DMS 273 (cell line): ENCODE measurements around the gene LTBP2.

Experiments used
- DNase-seq: peaks from one replicate; lab custom pipeline; 2025; ENCODE audit not compliant: unreplicated experiment; lab: John Stamatoyannopoulos, UW

Gene LTBP2

DNA sequence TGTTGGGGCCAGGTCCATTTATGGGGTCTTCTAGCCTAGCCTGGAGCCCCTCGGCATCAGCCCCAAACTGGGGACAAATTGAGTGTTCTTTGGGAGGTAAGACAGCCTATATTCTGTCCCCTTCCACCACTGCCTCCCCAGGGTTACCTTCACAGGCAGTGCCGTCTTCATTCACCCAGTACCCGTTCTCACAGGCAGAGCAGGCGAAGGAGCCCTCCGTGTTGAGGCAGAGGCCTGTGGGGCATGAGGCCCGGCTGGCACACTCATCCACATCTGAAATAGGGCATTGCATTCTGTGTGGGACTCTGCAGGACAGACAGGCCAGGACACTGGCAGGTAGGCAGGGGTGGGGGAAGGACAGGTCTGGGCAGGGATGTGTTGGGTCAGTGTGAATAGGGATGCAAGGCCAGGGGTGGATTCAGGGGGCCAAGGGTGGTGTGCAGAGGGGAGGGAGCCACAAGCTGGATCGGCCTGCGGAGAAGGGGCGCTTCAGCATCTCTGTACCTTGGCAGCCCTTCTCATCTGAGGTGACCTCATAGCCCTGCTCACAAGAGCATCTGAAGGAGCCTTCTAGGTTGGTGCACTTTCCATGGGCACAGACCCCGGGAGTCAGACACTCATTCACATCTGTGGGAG, 102.3 kb downstream of the LTBP2 start:
- DNase-seq = no peak

DNA sequence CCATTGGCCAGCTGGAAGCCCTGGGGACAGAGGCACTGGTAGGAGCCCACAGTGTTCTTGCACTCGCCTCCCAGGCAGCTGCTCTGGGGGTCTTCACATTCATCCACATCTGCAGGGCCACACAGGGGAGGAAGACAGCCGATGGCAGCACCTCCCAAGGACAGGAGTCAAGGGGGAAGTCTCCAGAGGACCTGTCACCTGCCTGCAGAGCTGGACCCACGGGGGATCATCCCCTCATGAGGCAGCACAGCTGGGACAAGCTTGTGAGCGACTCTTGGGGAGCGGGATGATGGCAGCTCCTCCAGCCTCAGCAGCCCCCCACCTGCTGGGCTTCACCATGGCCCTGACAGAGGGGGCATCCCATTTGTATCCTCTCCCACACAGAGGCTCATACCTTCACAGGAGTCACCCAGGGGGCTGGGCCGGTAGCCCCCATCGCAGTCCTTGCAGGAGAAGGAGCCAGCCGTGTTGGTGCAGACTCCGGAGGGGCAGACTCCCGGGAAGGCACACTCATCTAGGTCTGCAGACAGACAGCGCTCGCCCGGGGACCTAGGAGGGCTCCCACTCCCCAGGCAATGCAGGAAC, 103.1 kb downstream of the LTBP2 start:
- DNase-seq = no peak

DNA sequence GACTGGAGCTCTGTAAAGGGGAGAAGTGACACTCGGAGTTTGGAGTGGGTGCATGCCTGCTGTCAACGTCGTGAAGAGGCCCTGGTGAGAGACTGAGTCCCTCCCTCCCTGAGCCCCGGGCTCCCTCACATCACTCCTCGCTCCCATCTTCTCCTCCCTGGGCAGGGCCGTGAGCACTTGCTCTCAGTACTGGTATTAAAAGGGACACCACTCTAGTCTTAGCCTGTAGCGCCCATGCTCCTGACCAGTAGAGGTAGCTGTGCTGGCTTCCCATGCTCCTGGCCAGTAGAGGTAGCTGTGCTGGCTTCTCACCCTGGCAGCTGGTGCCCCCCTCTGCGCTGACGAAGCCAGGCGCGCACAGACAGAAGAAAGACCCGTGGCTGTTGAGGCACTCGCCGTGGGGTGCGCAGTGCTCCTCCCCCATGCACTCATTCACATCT, 103.7 kb downstream of the LTBP2 start:
- DNase-seq = peak; percentile 65

DNA sequence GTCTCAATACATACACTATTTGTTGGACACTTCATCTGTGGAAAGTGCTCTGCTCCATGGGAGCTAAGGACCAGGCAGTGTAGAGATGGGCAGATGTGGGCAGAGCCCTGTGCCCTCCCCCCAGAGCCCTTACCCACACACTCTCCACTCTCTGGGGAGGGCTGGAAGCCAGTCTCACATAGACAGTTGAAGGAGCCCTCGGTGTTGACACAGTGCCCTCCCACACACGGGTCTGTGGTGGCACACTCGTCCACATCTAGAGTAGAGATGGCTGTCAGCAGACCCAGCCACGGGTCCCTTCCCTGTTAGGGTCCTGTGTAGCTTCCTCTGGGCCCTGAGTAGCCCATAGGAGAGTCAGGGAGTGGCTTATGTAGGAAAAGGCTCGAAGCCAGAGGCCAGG, 104.2 kb downstream of the LTBP2 start:
- DNase-seq = no peak

DNA sequence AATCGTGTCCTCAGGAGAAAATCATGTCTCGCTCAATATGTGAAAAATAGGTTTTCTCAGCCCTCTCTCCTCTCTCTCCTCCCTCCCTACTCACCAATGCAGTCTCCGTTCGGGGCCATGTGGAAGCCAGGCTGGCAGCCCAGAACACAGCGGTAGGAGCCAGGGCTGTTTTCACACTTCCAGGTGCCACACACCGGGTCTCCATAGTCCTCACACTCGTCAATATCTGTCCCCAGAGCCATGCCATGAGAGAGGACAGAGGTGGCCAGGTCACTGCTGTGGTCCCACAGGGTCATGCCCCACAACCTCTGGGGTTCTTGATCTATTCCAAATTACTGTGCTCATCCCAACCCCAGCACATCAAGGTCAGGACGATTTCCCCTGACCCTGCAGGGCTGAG, 105.0 kb downstream of the LTBP2 start:
- no peak for DNase-seq

DNA sequence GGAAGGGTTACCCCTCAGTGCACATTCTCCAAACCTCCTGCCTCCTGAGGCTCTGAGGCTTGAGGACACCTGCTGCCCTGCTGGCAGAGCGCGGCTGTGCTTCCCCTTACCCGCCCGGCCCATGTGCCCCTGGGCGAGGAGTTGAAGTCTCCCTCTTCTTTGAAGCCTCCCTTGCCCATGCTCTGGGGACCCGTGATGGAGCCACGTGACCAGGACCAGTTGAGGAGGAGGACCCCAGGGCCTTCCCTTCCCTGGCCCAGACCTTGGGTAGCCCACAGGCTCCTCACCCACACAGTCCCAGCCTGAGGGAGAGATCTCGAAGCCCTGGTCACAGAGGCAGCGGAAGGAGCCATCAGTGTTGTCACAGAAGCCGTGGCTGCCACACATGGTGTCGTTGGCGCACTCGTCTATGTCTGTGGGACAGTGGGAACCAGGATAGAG, 105.6 kb downstream of the LTBP2 start:
- no peak for DNase-seq

DNA sequence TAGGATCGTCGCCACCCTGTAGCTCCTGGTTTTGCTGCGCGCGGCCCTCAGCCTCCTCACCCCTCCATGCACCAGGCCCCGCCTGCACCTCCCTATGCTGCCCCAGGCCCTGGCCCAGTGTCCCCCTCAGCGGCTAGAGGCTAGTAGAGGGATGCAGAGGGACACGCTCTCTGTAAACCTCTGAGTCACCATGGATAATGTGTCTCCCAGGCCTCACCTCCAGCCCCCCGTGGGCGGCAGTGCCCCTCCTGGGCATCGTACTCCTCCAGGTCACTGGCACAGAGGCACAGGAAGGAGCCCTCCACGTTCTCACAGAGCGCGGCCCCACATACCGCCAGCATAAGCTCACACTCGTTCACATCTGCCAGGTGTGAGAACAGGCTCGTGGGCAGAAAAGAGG, 106.2 kb downstream of the LTBP2 start:
- DNase-seq = no peak

DNA sequence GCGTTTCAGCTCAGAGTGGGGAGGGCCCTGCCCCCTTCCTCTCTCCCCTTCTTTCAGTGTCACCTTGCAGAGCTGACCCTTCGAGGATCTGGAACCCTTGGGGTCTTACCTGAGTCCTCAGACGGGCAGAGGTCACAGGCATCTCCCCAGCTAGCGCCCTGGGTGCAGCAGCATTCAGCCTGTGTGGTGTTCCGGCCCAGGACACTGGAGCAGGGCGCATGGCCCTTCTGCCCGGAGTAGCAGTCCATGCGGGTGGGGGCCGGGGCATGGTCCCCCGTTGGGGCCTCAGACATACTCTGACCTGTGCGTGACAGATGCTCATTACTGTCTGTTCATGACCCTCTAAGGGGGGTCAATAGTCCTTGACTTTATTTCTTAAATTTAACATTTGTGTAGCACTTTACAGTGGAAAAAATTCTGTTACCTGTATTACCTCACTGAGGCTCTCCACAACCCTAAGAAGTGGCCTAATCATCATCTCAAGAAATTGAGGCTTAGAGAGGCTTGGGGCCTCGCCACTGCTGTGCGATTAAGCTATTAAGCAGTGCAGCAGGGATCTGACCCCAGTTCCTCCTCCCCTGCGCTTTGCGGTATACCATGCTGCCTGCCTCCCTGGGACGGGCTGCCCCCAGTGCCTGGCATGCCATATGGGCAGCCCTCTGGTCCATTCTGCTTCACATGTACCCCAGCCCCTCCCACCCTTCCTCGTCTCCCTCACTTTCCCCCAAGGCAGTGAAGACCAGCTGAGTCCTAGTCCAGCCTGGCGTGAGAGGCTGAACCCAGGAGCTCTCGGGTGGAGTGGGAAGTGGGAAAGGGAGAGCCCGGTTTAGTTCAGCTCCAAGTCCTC, 106.9 kb downstream of the LTBP2 start:
- peak; percentile 22 for DNase-seq

DNA sequence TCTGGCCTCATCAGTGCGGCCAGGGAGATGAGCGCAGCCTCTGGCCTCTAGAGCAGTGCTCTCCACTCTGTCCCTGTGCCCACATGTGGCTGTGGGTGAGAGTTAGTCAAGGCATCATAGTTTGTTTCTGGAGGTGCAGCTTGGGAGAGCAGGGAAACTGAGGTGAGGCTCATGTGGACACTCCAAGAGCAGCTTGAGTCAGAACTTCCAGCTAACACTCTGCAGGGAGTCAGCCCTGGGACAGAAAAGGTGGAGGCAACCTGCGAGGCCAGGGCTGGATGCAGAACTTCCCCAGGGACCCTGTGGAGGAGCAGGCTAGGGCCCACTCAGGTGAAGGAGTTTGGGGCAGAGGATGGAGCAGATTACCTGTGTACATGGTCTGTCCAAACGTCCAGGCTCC, 107.6 kb downstream of the LTBP2 start:
- DNase-seq = no peak

DNA sequence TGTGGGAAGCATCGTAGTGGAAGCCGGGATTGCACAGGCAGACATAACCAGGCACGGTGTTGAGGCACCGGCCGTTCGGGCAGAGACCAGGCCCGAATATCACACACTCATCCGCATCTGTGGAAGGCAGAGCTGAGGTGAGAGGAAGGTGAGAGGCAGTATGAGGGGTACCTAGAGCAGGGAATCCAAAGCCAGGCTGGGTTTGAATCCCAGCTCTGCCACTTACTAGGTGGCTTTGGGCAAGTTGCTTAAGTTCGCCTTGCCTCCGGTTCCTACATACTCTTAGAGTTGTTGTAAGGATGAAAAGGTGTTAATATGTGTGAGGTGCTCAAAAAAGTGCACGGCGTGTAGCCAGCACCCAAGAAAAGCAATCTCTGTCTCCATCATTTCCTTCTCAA, 108.1 kb downstream of the LTBP2 start:
- no peak for DNase-seq

DNA sequence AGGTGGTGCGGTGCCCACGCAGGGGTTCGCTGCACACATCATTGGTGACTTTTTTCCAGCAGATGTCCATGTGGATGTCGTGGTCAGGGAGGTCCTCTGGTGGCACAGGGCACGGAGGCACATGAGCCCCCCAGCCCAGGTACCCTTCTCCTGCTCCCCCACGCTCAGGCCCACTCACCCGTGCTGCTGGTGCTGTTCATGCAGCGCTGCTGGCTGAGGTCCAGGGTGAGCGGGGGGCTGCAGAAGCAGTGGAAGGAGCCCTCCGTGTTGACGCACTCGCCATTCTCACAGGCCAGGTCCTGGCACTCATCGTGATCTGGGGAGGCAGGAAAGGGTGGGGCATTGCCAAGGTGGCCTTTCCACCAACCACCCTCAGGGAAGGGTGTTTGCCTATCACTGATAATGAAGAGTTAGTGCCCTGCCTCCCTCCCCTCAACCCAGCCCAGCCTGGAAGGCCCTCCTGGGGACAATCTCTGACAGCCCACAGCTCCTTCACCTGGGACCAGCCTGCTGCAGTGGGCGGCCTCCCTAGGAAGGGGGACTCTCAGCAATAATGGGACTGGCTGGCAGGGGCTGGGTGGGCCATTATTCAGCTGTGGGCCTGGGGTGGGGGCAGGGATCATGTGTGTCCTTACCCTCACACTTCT, 108.6 kb downstream of the LTBP2 start:
- DNase-seq = no peak

DNA sequence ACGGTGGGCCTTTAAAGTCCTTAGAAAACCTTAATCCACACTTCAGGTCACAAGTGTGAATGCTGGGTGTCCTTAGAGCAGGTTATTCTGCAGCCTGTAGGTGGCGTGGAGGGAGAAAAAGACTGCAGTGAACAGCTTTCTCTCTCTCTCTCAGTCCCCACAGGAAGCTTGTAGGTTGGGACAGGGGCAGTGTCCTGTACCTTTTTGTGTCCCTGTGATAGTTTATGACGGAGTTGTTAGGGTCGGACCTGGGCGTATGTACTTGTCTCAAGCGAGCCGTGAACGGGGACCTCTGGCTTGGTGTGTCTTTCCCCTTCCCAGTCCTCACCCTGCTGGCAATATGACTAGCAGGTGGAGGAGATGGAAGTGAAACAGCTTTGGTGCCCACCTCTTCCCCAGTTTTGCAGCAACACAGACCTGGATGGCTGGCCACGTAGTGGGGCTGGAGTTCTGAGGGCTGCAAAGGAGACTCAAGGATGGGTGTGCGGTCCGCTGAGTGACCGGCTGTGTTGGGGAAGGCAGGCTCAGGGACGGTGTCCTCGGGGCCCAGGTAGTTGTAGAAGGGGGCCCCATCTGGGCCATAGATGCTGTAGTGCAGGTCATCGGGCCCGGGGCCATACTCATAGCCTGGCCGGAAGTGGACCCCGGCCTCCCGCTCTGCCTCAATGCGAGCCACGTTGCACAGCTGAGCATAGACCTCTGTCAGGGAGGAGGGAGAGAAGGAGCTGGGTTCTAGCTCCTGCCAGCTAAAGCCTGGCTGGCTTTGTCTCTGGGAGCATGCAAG, 109.6 kb downstream of the LTBP2 start:
- DNase-seq = peak; percentile 75

DNA sequence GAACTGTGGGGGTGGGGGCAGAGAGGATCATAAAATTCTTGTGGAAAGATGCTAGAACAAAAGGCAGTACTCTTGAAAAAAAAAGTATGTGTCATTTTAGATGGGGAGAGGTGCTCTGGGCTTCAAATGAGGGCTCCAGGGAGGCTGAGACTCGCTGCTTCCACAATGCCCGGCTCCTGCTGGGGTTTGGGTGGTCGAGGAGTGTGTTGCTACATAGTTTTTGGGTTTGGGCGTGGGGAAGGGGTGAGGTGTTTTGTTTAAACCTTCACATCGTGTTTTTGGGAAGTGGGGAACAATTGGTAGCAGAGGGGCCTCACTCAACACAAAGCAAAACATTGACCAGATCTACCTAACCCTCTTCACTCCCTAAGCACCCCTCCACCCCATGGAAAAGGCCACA, 110.3 kb downstream of the LTBP2 start:
- DNase-seq = no peak

DNA sequence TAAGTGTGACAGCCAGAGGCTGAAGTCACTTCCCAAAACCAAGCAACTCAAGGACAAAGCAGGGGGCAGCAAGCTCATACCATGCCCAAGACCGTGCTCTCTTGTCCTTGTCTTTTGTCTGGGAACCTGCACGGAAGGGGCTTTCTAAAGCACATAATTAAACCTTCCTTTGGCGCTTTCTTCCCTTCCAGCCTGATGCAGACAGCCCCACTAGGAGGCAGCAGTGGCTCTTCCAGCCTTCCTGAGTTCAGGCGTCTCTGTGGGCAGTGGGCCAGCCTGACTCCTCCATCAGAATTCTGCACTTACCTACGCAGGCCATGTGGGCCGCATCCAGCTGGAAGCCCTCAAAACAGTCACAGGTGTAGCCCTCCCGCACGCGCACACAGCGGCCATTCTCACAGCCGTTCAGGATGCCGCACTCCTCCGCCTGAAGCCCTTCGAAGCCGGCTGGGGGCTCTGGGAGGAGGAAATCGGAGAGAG, 110.9 kb downstream of the LTBP2 start:
- DNase-seq = peak; percentile 93

DNA sequence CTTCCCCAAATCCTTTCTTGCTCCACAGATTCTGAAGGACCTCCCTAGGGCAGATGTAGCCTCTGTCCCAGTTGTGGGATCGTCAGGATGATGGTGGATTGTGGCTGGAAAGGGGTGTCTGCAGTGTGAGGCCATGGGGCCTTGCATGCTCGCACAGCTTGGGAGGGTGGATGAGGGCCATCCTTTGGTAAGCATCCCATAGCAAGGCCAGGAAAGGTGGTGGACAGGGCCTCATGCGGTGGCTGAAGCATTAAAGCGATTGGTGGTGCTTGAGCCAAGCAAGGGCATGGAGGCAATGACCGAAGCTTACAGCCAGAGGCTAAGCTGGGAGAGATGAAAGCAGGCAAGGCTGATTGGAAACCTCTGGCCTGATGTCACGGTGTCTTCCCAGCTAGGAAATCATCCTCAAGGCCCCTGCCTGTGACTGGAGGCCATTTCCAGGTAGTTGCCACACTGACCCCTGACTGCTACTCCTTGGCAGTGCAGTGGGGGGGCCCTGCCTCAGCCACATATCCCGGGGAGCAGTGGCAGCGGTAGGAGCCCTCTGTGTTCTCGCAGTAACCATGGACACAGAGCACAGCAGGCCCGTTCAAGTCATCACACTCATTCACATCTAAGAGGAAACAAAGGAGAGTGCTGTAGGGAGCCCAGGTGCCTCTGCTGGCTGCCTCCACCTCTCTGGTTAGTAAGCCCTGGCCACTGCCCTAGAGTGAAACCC, 111.5 kb downstream of the LTBP2 start:
- no peak for DNase-seq

DNA sequence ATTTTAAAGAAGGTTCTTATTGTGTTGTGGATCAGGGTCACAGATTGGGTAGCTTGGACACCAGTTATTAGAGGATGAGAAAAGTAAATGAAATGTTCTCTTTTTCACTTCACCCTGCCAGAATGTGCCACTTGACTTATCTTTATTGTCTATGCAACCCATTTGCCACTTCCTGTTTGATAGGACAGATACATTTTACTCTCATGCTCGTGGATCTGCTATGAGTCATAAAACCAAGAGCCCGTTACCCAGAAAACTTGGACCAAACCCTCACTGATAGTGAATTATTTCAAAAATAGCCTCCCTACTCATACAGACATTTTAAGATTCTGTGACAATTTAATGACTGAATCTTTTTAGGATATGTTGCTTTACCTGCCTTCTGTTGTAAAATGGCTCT, 116.7 kb downstream of the LTBP2 start:
- DNase-seq = no peak

DNA sequence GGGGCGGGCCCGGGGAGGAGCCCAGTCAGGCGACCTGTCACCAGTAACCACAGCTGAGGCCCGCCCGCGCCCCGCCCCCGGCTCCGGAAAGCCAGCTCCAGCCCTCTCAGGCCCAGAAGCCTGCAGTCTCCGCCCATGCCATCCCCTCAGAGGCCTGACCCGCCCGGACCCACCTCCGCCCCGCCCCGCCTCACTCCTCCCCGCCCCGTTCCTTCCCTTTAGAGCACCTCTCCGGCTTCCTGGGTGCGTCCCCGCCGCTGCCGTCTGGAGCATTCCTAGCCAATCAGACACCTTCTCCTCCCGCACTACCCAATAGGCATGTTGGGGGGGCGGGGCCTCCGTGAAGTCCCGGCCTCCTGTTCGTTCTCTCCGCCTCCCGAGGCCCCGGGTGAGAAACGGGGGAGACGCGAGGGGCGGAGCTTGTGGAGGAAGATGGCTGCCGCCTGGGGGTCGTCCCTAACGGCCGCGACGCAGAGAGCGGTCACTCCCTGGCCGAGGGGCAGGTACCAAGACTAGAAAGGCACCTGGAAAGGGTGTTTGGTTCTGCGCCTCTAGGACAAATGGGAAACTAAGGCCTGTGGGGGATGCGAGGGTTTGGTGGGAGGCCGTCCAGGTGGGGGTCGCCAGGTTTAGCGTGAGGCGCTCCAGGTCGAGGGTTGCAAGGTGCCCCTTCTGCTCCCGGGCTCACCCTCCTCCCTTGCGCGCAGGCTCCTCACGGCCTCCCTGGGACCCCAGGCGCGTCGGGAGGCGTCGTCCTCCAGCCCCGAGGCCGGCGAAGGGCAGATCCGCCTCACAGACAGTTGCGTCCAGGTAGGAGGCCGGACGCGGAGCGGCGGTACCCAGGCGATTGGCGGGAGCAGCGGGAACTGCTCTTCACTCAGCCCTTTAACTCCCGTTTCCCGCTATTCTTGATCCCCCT, 118.4 kb downstream of the LTBP2 start, which contains the start of gene ISCA2:
Gene ISCA2 (plus strand): TSS at position 423 of the 919 bp plus-strand sequence. CDS start 10 bp downstream, at position 433.
- DNase-seq = peak; percentile 99

DNA sequence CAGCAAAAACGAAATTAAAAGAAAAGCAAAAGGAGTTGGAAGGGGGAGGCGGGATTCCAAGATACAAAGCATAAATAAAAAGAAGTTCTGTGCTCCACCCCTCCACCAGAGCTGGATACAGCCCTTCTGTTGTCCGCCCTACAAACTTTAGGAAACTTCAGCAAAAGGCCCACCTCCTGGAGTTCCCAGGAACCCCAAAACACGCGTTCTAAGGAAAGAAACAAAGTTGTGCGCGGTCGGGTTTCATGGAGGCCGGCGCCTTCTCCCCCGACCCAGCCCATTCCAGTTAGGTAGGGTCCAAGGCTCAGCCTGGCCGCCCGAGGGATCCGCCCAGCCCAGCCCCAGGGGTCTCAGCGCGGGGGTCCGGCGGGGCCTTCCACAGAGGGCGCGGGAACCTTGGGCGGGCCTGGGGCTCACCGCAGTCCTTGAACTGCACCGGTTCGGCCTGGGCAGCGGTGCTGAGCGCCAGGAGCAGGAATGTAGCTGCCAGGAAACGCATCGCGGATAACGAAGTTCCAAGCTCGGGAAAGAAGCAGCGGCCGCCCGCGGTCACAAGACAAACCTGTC, 119.2 kb downstream of the LTBP2 start, which contains the start of gene NPC2:
Gene NPC2 (minus strand): TSS at position 530 of the 567 bp plus-strand sequence. CDS start 31 bp downstream, at position 499.
- DNase-seq = peak; percentile 56
